ENCODE results near the gene CADM1.
A peak's percentile ranks its signal among the peaks of the same experiment; 100 is the strongest.

CADM1 gene

DNA sequence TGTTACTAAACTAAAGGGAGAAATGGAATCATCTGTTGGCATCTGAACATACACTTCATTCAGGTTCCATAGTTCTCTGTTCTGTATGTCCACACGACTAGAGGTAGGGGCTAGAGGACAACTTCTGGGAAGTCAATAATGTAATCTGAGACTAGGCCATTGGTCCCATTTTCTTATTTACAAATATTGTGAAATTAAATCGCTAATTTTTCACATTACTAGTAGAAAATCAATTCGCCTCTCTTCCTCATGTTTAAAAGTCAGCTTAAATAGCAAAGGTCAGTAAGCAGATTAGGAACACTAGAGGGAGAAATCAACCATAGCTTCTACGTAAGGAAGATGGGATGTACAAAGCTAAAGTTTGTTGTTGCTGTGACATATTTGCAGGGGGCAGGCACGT lies 59.7 kb downstream of the CADM1 start:
- DNase-seq (ENCODE audit: low spot score) = no peak

DNA sequence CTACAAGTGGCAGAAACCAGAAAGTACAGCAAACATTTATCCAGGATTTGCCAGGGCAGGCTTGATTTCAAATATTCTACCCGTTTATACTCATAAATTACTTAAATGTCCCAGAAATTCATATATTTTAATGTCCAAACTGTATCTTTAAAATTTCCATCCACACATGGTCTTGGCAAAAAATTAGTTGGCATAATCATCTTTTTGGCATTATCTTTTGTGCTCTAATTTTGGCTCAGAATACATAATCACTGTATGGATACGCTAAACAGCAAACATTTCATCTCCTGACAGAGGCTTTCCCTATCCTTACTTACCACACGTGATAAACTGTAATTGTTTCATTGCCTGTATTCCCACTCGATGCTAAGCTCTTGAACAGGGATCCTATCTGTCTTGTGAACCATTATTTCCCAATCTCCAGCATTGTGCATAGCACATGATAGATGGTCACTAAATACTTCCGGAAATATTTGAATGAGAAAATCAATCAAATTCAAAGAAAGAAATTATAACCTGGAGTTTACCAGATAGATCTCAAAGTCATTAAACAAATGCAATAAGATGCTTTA lies 64.2 kb downstream of the CADM1 start:
- DNase-seq (ENCODE audit: low spot score) = no peak

DNA sequence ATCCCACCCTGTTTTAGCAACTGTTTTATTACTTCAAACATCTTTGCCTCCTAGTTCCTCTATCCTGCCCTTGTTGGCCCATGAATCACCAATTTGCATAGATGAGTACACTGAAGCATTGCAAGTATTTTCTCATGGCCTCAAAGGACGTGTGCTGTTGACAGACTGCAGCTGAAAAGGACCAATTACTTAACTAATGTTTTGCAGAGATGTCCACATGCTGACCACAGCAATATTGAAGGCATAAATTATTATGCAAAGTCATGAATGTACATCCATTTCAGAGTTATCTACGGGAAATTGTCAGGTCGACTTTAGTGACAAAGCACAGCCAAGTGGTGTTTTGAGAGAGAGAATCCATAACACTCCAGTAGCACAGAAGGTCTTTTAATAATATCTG lies 64.8 kb downstream of the CADM1 start:
- peak; percentile 3 for DNase-seq (ENCODE audit: low spot score)

DNA sequence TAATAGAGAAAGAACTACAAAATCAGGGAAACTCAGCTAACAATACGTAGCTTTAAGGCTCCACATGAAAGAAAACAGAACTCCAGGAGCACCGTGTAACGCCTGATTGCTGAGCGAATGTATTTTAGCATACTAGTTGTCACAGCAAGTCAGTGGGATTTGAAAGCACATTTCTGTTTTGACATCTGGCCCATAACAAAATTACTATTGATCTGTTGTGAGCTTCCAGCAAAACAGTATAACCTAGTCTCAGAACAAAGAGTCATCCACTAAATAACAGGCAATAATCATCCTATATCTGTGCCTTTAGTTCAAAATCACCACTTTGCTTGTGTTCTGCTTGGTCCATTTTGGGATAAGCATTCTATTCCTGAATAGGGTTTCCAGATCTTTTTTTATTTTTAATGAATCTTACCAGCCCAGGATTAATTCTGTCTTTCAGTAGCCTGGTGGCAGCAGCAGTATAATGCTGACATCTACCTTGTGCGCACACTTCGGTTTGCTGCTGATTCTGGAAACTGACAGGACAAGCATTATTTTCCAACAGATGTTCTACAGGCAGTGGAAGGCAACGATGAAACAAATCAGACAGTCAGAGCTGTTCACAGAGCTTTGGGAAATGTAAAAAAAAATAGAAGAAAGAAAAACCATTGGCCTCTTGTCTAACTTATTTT lies 66.2 kb downstream of the CADM1 start:
- no peak for DNase-seq (ENCODE audit: low spot score)

GRCh38 chr11:115430345-115430744 lies 73.9 kb downstream of the CADM1 start:
- DNase-seq (ENCODE audit: low spot score) = no peak

DNA sequence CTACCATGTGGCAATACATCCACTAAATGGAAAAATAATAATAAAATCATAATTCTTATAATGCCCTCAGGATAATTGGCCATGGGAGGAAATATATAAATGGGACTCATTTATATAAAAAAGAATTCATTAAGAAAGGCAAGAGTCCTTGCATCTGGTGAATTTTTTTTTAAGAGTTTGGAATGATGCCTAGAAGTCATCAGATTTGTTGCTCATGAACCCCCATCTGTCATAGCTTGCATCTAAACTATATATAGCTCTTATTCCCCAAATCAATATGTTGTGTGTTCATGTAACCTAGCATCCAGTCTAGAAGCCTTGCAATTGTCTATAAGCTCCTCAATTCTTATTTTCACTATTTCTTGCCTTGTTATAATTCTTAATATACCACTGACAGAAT lies 75.9 kb downstream of the CADM1 start:
- DNase-seq (ENCODE audit: low spot score) = no peak

- no peak for DNase-seq (ENCODE audit: low spot score)
These were observed 78.4 kb downstream of the CADM1 start for GRCh38 chr11:115425816-115426215.

DNA sequence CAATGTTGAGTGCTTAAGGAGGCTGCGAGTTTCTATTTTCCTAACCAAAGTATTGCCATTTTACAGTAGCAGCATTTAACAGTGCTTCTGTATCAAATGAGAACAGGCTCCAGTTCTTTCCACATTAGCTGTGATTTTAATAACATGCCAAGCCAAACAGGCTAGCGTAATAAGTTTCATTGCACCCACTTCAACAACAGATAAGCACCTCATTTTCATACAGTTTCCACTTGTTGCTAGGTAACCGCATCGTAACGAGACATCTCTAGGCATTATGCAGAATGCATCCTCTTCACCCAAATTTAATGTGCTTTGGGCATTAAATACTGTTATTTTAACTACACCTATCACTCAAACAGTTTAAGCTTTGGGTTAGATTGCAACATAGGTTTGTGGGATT lies 79.0 kb downstream of the CADM1 start:
- no peak for DNase-seq (ENCODE audit: low spot score)

DNA sequence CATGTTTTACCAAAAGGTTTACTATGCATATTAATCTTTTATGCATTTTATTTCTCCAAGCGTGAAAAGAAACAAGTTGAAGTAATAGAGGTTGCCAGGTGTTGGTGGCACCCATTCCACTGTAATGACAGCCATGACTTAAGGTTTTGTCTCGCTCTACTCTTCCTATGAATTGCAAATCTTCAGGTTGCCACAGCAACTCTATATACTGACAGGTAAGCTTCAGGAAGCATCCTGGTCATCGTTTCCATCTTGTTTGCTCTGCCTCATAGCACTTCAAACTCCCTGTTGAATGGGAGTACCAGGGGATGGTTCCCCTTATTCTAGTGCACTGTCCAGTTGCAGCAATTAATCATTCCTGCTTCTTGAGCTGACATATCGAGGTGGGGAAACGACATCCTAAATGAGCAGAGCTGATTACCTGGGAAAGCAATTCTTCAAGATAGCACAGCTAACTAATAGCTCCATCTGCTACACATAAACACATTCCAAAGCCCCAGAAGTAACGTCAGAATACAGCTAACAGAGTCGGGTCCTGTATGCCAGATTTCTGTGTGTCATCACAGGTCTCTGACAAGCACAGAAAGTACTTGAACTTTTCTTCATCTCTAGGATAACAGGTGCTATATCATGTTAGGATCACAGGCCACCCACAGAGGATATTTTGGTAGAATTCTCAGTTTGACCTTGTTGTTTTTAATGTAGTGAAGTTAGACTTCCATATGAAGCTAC lies 80.3 kb downstream of the CADM1 start:
- DNase-seq (ENCODE audit: low spot score) = no peak

DNA sequence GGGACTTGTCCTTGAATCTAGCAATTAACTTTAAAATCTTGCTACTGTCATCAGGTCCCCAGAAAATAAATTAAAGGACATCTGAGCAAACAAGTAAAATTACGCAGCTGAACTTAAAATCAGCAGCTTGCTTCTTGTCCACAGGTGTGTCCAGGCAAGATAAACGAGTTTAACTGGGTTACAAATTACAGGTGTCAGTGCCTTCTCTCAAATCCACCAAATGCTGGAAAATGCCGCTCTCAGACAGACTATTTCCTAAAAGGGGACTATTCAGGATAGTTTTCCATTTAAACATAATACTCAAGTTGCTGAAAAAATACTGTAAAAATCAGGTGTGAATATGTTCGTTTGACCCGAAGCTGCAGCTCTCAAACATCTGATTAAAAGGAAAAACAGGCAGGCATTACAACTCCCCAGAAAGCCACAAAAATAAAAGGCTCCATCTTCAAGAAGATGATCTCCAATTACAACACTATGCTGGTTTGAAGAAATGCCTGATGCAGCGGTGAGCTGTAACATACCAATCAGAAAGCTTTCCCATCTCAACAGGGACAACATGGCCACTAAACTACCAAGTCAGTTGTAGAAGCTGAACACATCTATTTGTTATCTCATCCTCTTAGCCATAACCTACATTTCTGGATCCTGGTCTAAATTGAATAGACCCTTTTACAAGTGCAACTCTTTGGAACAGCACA lies 82.1 kb downstream of the CADM1 start:
- no peak for DNase-seq (ENCODE audit: low spot score)

GRCh38 chr11:115421352-115421991 lies 82.7 kb downstream of the CADM1 start:
- no peak for DNase-seq (ENCODE audit: low spot score)

DNA sequence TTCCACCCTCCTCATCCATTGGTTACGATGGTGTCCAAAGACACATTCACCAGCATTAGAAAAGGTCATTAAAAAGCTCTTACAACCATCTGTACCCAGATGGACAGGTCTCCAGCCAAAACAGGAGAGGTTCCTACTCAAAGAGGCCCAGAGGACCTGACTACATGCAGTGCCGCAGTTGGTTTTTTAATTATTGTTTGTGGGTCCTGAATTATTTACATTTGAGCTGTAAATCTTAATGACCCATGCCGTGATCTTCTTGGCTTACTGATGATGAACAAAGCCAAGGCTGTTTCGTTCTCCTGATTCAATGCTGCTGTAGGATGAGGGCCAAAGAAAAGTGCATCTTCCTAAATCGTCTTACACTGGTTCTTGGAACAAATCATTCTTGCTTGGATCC lies 83.7 kb downstream of the CADM1 start:
- DNase-seq (ENCODE audit: low spot score) = no peak

- DNase-seq (ENCODE audit: low spot score) = no peak
These were observed 85.6 kb downstream of the CADM1 start for GRCh38 chr11:115418626-115419025.

DNA sequence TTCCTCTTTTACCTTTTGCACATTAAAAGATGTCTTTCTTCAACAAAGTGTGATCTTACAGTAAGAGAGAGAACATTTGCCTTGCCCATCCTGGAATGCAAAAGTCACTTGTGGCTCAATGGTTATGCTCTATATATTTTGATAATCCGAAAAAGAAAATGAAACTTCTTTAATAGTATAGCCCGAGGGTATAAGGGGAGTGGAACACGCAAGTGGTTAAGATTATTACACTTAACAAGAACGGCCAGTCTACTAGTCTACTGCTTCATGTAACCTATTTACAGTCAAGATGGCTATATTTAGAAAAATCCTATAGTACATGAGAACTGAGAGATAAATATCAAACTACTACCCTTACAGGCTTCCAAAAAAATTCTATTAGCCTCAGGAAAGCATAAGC lies 86.1 kb downstream of the CADM1 start:
- no peak for DNase-seq (ENCODE audit: low spot score)

GRCh38 chr11:115411120-115411519 lies 93.1 kb downstream of the CADM1 start:
- DNase-seq (ENCODE audit: low spot score) = no peak

GRCh38 chr11:115409691-115410220 lies 94.5 kb downstream of the CADM1 start:
- DNase-seq (ENCODE audit: low spot score) = no peak

- no peak for DNase-seq (ENCODE audit: low spot score)
These were observed 95.0 kb downstream of the CADM1 start for GRCh38 chr11:115409116-115409670.

GRCh38 chr11:115408036-115408921 lies 95.9 kb downstream of the CADM1 start:
- DNase-seq (ENCODE audit: low spot score) = no peak

DNA sequence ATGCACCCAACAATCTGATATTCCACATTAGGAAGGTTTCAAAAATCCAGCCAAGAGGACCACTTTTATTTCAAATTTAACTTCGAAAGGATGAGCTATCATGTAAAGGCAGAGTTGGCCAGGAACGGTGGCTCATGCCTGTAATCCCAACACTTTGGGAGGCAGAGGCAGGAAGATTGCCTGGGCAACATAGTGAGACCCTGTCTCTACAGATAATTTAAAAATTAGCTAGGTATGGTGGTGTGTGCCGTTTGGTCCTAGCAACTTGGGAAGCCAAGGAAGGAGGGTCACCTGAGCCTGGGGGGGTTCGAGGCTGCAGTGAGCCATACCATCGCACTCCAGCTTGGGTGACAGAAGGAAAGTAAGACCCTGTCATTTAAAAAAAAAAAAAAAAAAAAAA lies 96.7 kb downstream of the CADM1 start:
- DNase-seq (ENCODE audit: low spot score) = no peak

- no peak for DNase-seq (ENCODE audit: low spot score)
These were observed 97.8 kb downstream of the CADM1 start for GRCh38 chr11:115406404-115406803.
